ENCODE measurements around the gene DDR2. TPM values are rescaled to one million over a fixed set of nuclear protein-coding genes. Genes with fewer than 3 reads are reported as not detected.

The DDR2 gene
- total RNA-seq, 4 donors from 2014 or later, result 76.5 to 120 (median 103) TPM

- H3K36me3 ChIP-seq, result no peaks in the 10 kb centered on the region
- H3K27me3 ChIP-seq, result no peaks in the 10 kb centered on the region
- DNase-seq (ENCODE audit: low spot score in 2 of 2), result no peak
- TF ChIP-seq POLR2A (IDR thresholded peaks at IDR 0.05) (no peak), EP300 (IDR thresholded peaks at IDR 0.05) (no peak), CTCF (IDR thresholded peaks at IDR 0.05) (no peak)
- no peaks in the 10 kb centered on the region for H3K9me3 ChIP-seq
- peaks cover 0 to 2% (median 0%) of the 10 kb centered on the region in 4 donors for H3K4me1 ChIP-seq
- H3K4me3 ChIP-seq, result no peak overlapping the region
- H3K27ac ChIP-seq, result no peak overlapping the region
- 91 to 93% methylated on average over 1 of the region's 1 CpG for WGBS, 2 donors
Measured at GRCh38 chr1:162717548-162718184, 85.4 kb downstream of the DDR2 start.

GRCh38 chr1:162719678-162720077, 87.4 kb downstream of the DDR2 start:
- H3K4me1 ChIP-seq, result no peaks in the 10 kb centered on the region

DNA sequence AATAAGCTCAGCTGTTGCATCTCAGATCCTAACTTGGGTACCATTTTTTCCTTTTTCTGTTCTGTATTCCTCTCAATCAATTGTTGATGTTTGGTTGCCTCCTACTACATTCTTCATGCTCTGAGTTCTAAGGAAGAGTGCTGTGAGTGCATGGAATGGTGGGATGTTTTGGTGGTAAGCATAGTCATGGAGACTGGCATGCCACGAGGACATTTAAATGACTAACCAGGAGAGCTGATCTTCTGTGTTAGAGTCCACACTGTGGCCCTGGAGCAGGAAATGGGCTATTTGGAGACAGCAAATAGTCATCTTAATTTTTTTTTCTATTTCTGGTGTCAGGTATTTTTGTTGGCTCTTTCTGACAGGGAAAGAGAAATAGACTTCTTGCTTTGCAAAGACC, 88.7 kb downstream of the DDR2 start:
- no peak overlapping the region for H3K27ac ChIP-seq
- TF ChIP-seq POLR2A (IDR thresholded peaks at IDR 0.05), result no peak
- TF ChIP-seq EP300 (IDR thresholded peaks at IDR 0.05), result no peak
- TF ChIP-seq CTCF (IDR thresholded peaks at IDR 0.05), result no peak

More at GRCh38 chr1:162719678-162720077, 87.4 kb downstream of the DDR2 start:
- TF ChIP-seq CTCF (IDR thresholded peaks at IDR 0.05), result no peak
- no peak for TF ChIP-seq POLR2A (IDR thresholded peaks at IDR 0.05)
- TF ChIP-seq EP300 (IDR thresholded peaks at IDR 0.05), result no peak
- WGBS, 2 donors, result 76 to 81% methylated on average over 1 of the region's 1 CpG
- Histone ChIP-seq H3K9me3 (no peaks in the 10 kb centered on the region), H3K27ac (no peak overlapping the region), H3K4me3 (no peak overlapping the region), H3K36me3 (no peaks in the 10 kb centered on the region), H3K27me3 (no peaks in the 10 kb centered on the region)
- no peak for DNase-seq (ENCODE audit: low spot score in 2 of 2)

DNA sequence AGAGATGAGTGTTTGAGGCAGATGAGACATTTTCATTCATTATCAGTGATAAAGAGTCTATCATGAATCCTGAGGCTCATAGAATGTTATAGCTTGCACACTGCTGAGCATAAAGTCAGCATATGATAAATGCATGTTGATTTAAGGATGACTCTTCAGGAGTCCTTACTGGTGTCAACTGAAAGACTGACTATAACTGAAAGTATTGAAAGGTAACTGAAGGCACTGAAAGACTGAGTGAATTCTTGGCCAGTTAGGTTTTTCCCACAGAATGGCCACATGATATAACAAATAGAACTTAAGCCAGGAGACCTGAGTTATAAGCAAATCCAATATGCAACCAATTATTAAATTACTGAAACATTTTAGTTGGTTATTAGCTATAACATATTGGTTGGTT, 89.2 kb downstream of the DDR2 start:
- Histone ChIP-seq H3K27ac (no peak overlapping the region), H3K36me3 (no peaks in the 10 kb centered on the region), H3K4me3 (no peak overlapping the region), H3K4me1 (no peaks in the 10 kb centered on the region), H3K9me3 (no peaks in the 10 kb centered on the region), H3K27me3 (no peaks in the 10 kb centered on the region)
- TF ChIP-seq EP300 (IDR thresholded peaks at IDR 0.05), result no peak
- no peak for TF ChIP-seq CTCF (IDR thresholded peaks at IDR 0.05)
- no peak for TF ChIP-seq POLR2A (IDR thresholded peaks at IDR 0.05)
- no peak for DNase-seq (ENCODE audit: low spot score in 2 of 2)

More for the DNA sequence above, 88.7 kb downstream of the DDR2 start:
- H3K36me3 ChIP-seq, result no peaks in the 10 kb centered on the region
- no peaks in the 10 kb centered on the region for H3K27me3 ChIP-seq
- no peak overlapping the region for H3K4me3 ChIP-seq
- H3K4me1 ChIP-seq, result no peaks in the 10 kb centered on the region
- H3K9me3 ChIP-seq, result no peaks in the 10 kb centered on the region
- DNase-seq (ENCODE audit: low spot score in 2 of 2), result no peak
- 80 to 100% methylated on average over 1 of the region's 1 CpG for WGBS, 2 donors

DNA sequence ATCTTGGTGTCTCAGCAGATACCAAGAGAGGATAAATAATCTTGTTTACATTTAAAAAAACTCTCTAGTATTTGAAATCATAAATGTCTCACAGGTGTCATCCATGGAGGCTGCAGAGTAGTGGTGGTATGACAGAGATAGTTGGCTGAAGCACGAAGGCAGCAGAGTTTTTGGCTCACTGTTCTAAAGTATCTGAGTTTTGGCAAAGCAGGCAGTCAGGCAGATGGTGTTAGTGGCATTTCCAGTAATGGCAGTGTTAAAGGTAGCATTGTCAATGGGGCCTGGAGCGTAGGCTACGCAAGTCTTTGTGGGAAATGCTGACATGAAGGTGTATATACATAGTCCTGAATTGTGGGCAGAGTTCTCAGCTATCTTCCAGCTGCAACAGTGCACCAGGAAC, 89.8 kb downstream of the DDR2 start:
- no peaks in the 10 kb centered on the region for H3K9me3 ChIP-seq
- WGBS, 2 donors, result 89 to 90% methylated on average over 3 of the region's 3 CpGs
- H3K27ac ChIP-seq, result no peak overlapping the region
- H3K36me3 ChIP-seq, result no peaks in the 10 kb centered on the region
- H3K4me3 ChIP-seq, result no peak overlapping the region
- no peaks in the 10 kb centered on the region for H3K27me3 ChIP-seq
- no peaks in the 10 kb centered on the region for H3K4me1 ChIP-seq
- DNase-seq (ENCODE audit: low spot score in 2 of 2), result no peak
- no peak for TF ChIP-seq POLR2A (IDR thresholded peaks at IDR 0.05)
- no peak for TF ChIP-seq EP300 (IDR thresholded peaks at IDR 0.05)
- TF ChIP-seq CTCF (IDR thresholded peaks at IDR 0.05), result no peak
